Mucosa of descending colon (tissue), 3 donors: ENCODE measurements around the gene PRSS8. TPM values are rescaled to one million over a fixed set of nuclear protein-coding genes. Genes with fewer than 3 reads are reported as not detected.

Experiments used
- ATAC-seq: fragments of 200-7000 bp; cut with Tn5 transposase; one replicate; pipeline ENCODE4 v1.9.1; 2020; ENCODE audit warnings: mild to moderate bottlenecking, moderate library complexity
- DNase-seq, 3 donors: peaks; one replicate each; pipeline ENCODE4 v3.0.0-alpha.2; 2020
- H3K36me3 ChIP-seq: fragments of 200-600 bp; one replicate; pipeline ENCODE4 v1.8.0; 2021; ENCODE audit warnings: low read depth, mild to moderate bottlenecking
- H3K4me1 ChIP-seq: fragments of 200-600 bp; one replicate; pipeline ENCODE4 v1.8.0; 2021; ENCODE audit warnings: low read depth, mild to moderate bottlenecking
- H3K4me3 ChIP-seq: fragments of 200-600 bp; one replicate; pipeline ENCODE4 v1.8.0; 2021; ENCODE audit warnings: mild to moderate bottlenecking
- H3K9me3 ChIP-seq: fragments of 200-600 bp; one replicate; pipeline ENCODE4 v1.8.0; 2021; ENCODE audit warnings: mild to moderate bottlenecking
- intact Hi-C, 2 donors: fragments of 100-400 bp; cut with DNase I in 1 of 2; cut with micrococcal nuclease in 1 of 2; formaldehyde crosslinking; loops; one replicate each; pipeline versions ENCODE4 v1.11.0 to v1.11.1; 2022; cut with DNase I, micrococcal nuclease
- total RNA-seq, 3 donors: library from RNA; stranded (reverse); fragmentation: NEBNext Ultra II Directional in 2 of 3; extraction: Animal tissue kit (Norgen Biotek cat#: 25700) in 2 of 3; gene quantifications; one replicate each; pipeline versions ENCODE4 v1.2.1 to v1.2.4, GENCODE V29; 2021 to 2023
- TF ChIP-seq, protein P1 (sequence below): fragments of 200-600 bp; IDR thresholded peaks from one replicate; pipeline ENCODE4 v1.8.0; 2022; ENCODE audit warnings: antibody characterized with exemption, mild to moderate bottlenecking
- donor health status: DM: no; HTN: no; CAD: no; lungs with moderate emphysema.
- donor health status: DM: no; HTN: no; CAD: no.
- donor health status: DM: no; HTN: yes; CAD: no.

Gene PRSS8
- total RNA-seq, 3 donors from 2014 or later, result 163 to 482 (median 422) TPM

DNA sequence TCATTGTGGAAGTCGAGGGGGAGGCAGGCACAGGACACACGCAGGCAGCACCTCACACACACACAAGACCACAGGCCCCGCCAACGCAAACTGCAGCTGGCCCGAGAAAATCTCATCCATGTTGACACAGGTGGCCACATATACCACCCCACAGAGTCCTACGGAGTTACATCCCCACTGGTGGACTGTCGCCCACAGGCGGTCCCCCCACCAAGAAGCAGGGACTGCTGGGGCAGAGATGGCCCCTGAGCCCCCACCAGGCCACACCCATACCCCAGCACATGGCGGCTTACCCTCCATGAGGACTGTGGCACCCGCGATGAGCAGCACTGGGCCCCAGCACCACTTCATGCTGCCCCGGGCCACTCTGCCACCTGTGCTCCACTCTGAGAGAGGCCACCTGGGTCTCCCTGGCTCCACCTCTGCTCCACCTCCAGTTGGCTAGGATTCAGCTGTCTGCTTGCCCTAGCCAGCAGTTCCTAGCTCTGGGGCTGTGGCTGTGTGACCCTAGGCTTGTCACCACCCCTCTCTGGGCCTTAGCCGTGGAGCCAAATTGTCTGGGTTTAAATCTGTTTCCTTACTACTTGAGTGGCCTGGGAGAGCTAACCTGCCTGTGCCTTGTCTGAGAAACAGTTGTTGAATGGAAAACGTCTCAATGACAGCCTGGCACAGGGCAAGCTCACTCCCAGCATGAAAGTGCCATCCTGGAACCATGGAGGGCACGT lies 46.9 kb downstream of the PRSS8 start, which contains the start of gene PRSS53:
Gene PRSS53 (minus strand): TSS at position 485 of the 725 bp plus-strand sequence. CDS start 134 bp downstream, at position 351.
- DNase-seq (no peak), ATAC-seq (no peak)
- intact Hi-C loops, result no loop called here
- Histone ChIP-seq H3K4me1 (peaks cover 5% of the 10 kb centered on the region), H3K9me3 (no peaks in the 10 kb centered on the region), H3K4me3 (no peak within 1 kb of the TSS), H3K36me3 (no peaks in the 10 kb centered on the region)
- TF ChIP-seq, protein P1, sequence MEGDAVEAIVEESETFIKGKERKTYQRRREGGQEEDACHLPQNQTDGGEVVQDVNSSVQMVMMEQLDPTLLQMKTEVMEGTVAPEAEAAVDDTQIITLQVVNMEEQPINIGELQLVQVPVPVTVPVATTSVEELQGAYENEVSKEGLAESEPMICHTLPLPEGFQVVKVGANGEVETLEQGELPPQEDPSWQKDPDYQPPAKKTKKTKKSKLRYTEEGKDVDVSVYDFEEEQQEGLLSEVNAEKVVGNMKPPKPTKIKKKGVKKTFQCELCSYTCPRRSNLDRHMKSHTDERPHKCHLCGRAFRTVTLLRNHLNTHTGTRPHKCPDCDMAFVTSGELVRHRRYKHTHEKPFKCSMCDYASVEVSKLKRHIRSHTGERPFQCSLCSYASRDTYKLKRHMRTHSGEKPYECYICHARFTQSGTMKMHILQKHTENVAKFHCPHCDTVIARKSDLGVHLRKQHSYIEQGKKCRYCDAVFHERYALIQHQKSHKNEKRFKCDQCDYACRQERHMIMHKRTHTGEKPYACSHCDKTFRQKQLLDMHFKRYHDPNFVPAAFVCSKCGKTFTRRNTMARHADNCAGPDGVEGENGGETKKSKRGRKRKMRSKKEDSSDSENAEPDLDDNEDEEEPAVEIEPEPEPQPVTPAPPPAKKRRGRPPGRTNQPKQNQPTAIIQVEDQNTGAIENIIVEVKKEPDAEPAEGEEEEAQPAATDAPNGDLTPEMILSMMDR, result no peak

DNA sequence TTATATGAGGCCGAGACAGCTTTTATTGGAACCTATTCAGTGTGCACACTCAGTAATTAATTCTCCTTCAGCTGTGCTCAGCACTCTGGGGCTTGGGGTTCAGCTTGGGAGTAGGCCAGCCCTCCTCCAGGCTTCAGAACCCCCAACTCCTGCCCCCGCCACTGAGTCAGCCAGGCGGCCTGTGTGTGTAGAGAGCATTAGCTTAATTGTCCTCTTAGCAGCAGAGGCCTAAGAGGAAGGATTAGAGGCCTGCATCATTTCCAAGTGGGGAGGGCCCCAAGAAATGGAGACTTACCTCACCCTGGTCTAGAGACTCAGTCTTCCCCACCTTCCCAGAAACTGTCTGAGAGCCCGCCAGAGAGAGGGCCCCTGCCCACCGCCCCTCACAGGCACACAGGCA lies 47.6 kb downstream of the PRSS8 start:
- Histone ChIP-seq H3K9me3 (no peaks in the 10 kb centered on the region), H3K4me1 (no peaks in the 10 kb centered on the region), H3K4me3 (no peak overlapping the region), H3K36me3 (no peaks in the 10 kb centered on the region)
- intact Hi-C loops, result no loop called here
- TF ChIP-seq, protein P1, result no peak
- ATAC-seq (no peak), DNase-seq (no peak)

DNA sequence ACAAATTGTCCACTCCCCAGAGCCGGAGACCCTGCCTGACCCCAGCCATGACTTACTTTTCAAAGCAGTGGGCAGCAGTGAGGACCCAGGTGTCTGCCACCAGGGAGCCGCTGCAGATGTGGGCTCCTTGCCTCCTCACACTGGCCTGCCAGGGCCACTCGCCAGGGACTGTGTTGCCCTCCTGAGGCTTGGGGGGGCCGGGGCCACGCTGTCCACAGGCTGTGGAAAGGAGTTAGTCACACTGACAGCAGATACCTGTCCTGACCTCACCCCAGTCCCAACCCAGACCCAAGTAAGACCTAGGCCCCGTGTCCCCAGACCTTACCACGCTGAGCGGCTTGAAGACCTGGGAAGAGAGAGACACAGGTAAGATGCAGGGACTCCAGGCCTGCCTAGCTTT lies 48.0 kb downstream of the PRSS8 start:
- Histone ChIP-seq H3K9me3 (no peaks in the 10 kb centered on the region), H3K36me3 (no peaks in the 10 kb centered on the region), H3K4me1 (no peaks in the 10 kb centered on the region), H3K4me3 (no peak overlapping the region)
- TF ChIP-seq, protein P1, result no peak
- no peak for DNase-seq
- no peak for ATAC-seq
- intact Hi-C loops, result no loop called here

DNA sequence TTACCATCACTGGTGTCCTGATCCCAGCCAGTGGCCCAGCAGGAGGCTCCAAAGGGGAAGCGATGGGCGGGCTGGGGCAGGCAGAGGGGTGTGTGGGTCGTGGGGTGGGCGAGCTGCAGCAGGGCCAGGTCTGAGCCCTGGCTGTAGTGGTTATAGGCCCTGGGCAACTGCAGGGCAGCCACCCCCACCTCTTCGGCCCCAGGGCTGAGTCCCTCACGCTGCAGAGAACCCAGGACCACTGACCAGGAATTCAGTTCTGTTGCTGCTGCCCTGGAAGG lies 49.0 kb downstream of the PRSS8 start:
- Histone ChIP-seq H3K4me3 (no peak overlapping the region), H3K4me1 (no peaks in the 10 kb centered on the region), H3K36me3 (no peaks in the 10 kb centered on the region), H3K9me3 (no peaks in the 10 kb centered on the region)
- no peak for ATAC-seq
- no peak for DNase-seq
- TF ChIP-seq, protein P1, result no peak
- intact Hi-C loops, result no loop called here

DNA sequence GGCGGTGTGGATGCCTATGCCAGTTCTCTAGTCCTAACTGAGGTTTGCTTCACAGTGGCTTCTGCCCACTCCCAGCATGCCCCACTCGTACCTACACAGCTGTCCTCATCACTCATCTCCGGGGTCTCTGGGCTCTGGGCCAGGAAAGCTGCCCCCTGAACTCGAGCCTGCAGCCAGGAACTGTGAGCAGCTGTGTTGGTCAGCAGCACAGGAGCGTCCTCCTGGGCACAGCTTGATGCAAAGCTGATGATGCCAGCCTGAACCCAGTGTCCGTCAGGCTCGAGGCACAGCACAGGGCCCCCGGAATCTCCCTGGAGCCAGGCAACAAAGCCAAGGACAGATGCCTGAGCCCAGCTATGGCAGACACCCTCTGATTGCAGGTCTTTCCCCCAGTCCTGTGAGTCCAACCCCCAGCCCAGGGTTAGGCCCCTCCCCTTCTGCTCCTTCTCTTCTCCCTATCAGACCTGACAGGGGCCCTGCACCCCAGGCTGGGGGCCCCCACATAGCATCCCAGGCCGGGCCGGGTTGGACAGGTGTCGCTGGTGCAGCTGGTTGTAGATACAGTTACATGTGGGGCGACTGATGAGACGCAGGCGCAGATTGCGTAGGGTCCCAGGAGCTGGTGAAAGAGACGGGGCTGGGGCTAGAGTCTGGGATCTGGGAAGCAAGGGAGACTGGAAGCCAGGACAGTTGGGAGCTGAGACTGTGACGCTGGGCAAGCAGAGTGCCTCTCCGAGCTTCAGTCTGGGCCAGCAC lies 49.5 kb downstream of the PRSS8 start:
- DNase-seq (no peak), ATAC-seq (no peak)
- TF ChIP-seq, protein P1, result no peak
- H3K4me1 ChIP-seq, result no peaks in the 10 kb centered on the region
- no peak overlapping the region for H3K4me3 ChIP-seq
- H3K36me3 ChIP-seq, result no peaks in the 10 kb centered on the region
- intact Hi-C loops, result no loop called here
- H3K9me3 ChIP-seq, result no peaks in the 10 kb centered on the region
